HG02798 (cell line): Measurements from ENCODE around the gene HSF2BP.
"Not testable (repeated sequence)": the region's sequence is repeated elsewhere in the genome, so short reads cannot be mapped to it uniquely, and the experiment has no call there.

ENCODE experiments used
- ATAC-seq: cut with Tn5 transposase; IDR thresholded peaks from one replicate; pipeline ENCODE4 v1.9.1; 2021; ENCODE audit warnings: mild to moderate bottlenecking; ENCODE audit not compliant: unreplicated experiment, poor library complexity

HSF2BP gene

DNA sequence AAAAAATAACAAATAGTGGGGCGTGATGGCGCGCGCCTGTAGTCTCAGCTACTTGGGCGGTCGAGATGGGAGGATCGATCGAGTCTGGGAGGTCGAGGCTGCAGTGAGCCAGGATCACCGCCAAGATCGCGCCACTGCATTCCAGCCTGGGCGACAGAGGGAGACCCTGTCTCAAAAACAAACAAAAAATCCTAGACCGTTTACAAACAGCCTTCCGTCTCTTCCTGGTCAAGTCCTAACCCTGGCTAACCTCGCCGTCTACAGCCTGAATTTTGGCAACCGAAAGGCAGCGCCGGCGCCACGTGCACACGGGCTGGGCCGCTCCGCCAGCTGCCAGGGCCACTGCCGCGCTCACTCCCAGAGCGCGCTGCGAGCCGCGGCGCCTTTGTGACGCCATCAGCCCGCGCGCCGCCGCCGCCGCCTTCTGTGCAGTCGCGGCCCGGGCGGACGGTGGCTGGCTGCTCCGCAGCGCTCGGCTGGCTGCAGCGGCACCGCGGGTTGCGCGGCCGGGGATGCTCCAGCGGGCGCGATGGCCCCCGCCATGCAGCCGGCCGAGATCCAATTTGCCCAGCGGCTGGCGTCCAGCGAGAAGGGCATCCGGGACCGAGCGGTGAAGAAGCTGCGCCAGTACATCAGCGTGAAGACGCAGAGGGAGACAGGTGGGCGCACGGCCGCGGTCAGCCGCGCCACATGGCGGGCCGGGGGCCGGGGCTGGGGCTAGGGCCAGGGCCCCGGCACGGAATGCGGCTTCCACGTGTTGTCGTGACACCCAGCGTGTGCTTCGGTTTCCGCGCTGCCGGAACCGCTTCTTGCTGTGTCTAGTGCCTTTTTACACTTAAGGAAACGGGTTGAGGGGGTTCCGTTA, at the start of gene HSF2BP, which contains the start of gene RRP1B:
Gene HSF2BP, minus strand, starts transcription at position 353 of the 865 bp plus-strand sequence. CDS start 1,392 bp downstream, outside the sequence.
Gene RRP1B, plus strand, starts transcription at position 425 of the 865 bp plus-strand sequence. Its CDS starts 105 bp downstream, at position 530.
- ATAC-seq = peak; percentile 86

DNA sequence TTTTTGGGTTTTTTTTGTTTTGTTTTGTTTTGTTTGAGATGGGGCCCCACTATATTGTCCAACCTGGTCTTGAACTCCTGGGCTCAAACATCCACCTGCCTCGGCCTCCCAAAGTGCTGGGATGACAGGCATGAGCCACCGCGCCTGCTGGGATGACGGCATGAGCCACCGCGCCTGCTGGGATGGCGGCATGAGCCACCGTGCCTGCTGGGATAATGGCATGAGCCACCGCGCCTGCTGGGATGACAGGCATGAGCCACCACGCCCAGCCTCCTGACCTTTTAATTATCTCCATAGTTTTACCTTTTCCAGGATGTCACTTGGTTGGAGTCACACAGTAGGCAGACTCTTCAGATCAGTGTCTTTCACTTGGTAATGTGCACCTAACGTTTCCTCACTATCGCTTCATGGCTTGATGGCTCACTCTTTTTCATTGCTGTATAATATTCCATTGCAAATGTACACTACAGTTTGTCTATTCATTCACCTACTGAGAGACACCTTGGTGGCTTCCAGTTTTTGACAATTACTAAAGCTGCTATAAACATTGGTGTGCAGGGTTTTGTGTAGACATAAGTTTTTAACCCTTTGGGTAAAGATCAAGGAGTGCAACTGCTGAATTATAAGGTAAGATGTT, 49.6 kb upstream of the HSF2BP start:
- no peak for ATAC-seq

DNA sequence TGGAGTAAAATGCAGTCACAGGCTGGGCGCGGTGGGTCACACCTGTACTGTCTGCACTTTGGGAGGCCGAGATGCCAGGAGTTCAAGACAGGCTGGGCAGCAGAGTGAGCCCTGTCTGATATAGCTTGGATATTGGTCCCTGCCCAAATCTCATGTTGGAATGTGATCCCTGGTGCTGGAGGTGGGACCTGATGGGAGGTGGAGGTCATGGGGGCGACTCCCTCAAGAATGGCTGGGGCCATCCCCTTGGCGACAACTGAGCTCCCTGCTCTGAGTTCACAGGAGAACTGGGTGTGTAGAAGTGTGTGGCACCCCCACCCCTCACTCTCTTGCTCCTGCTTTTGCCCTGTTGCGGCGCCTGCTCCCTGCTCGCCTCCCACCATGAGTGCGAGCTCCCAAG, 48.2 kb upstream of the HSF2BP start:
- no peak for ATAC-seq

DNA sequence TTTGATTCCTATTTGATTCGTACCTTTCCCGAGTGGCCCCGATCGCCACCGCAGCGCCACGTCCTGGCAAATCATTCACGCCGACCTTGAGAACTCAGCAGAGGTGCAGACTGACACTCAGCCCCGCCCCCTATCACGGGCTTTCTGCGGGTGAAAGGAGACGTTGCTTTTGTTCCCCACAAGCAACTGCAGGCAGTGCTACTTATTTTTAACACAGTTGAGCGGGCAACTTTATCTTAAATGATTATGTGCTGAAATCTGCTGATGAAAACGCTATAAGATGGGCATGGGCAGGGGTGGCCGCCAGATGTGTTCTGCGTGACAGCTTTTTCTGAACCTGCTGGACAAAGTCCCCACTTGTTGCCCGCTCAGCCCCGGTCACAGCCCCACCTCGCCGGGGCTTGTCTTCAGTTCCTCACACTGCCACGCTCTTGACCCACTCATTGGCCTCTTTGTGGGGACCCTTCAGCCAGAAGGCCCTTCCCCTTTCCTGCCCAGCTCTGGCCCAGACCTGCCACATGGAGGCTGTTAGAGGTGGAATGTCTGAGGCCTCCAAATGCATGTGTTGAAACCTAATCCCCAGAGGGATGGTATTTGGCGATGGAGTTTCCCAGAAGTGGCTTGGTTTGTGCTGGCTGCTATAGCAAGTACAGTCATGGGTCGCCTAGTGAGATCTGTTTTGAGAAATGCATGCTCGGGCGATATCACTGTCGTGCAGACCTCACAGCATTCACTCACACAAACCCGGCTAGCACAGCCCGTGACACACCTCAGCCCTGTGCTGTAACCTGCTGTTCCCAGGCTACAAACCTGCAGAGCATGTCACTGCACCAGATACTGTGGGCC, 44.0 kb upstream of the HSF2BP start:
- no peak for ATAC-seq

DNA sequence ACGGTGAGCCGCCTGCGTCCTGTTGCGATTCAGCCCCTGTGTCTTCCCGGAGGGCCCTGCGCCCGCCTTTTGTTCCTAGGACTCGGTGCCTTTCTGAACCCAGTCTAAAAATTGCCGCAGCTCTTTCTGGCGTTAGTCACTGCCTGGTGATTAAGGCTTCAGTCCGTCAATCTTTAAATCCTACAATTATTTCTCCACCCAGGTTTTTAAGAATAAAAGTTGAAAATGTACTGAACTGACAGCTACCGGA, 43.4 kb upstream of the HSF2BP start:
- ATAC-seq = no peak

DNA sequence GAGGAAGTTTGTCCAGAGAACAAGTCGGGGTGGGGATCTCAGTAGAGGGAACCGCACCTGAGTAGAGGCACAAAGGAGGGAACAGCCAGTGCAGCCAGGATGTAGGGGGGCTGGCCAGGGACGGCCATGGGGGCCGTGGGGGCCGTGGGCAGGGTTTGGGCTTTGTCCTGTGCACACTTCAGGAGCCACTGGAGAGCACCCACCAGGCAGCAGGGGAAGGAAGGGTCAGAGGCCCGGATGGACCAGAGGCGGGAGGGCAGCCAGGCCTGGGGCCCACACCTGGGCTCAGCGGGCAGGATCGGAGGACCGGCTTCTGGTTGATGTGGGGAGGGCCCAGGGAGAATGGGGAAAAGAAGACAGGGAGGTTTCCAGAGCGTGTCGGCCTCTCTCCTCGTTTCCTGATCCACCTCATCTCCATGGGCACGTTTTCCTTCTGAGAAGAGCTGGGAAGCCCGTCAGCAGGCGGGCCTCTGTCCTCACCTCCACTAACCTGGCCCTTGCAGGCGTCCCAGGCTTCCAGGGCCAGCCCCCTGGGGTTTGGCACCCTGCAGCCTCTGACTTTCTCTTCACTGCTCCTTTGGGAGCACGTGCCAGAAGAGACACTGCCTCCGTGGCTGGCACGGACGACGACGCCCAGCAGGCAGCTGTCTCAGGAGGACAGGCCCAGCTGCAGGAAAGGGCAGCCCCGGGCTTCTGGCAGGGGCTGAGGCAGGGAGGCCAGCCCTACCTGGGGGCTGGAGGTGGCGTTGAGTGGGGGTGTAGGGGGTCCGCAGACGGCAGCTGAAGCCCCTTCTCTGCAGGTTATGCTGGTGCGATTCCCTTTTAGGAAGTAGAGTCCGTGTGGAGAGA, 42.9 kb upstream of the HSF2BP start:
- no peak for ATAC-seq

DNA sequence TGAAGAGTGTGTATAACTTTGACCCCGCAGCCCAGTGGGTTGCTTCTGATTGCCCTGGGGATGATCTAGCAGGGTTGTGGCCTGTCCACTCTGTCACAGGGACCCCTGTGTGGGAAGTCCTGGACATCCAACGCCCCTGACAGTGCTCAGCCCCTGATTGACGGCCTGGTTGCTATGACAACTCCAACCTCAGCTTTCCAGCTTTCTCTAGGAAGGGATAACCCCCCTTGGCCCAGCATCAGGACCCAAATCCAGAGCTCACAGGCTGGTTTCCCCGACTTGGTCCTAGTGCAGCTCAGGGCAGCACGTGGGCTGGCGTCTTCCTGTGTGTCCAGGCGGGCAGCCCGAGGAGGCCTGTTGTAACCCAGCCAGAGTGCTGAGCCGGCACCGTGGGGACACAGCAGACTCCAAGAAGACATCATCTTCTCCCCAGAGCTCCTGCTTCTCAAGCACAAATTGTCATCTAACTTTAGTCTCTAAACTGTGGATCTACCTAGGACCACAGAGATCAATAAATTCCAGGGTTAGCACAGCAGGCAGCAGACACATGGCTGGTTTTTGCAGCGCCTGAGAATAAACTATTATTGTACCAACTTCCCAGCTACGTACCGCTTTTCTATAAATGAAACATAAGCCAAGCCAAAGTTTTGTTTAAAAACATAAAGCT, 40.8 kb upstream of the HSF2BP start:
- ATAC-seq = no peak

DNA sequence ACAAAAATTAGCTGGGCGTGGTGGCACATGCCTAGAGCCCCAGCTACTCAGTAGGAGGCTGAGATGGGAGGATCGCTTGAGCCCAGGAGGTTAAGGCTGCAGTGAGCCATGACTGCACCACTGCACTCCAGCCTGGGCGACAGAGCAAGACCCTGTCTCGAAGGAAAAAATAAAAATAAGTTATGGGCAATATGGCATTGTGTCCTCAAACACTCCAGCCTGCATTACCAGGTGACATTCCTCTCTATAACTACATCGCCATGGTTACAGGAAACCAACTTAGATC, 40.1 kb upstream of the HSF2BP start:
- not testable (repeated sequence) for ATAC-seq

DNA sequence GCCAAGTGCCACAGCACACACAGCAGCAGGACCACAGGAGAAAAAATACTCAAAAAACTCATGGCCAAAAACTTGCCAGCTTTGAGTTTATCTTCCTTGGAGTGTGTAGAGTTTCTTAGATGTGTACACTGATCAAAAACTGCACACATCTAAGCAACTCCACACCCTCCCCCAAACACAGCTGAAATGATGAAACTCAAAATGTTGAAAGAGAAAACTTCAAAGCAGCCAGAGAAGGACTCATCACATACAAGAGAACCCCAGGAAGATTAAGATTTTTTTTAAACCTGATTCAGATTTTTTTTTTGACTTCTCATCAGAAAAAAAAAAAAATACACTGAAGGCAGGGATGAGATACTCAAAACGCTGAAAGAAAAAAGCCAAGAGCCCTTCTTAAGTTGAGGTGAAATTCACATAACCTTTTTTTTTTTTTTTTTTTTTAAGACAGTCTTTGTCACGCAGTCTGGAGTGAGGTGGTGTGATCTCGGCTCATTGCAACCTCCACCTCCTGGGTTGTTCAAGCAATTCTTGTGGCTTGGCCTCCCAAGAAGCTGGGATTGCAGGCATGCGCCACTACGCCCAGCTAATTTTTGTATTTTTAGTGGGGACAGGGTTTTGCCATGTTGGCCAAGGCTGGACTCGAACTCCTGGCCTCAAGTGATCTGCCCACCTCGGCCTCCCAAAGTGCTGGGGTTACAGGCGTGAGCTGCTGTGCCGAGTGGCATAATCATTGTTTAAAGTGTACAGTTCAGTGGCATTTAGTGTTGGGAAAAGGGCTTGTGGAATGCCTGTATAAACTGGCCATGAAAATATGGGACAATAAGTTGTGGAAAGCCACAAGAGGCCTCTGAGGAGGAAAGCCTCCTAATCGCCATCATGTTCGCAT, 38.7 kb upstream of the HSF2BP start:
- ATAC-seq = no peak

DNA sequence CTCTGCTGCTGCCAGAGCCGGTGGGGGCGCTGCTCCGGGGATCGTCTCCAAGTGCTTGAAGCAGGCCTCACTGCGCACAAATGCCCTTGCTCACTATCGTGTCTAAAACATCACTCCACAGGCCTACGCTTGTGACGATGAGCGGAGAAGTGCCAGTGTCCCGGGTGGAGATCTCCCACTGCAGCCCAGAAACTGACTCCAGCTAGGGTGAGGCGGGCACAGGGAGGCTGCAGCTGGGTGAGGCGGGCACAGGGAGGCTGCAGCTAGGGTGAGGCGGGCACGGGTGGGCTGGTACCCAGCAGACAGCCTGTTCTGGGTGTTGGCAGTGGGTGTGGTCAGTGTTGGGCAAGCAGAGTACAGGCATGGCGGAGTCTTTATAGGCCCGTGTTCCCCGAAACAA, 36.9 kb upstream of the HSF2BP start:
- ATAC-seq = no peak

DNA sequence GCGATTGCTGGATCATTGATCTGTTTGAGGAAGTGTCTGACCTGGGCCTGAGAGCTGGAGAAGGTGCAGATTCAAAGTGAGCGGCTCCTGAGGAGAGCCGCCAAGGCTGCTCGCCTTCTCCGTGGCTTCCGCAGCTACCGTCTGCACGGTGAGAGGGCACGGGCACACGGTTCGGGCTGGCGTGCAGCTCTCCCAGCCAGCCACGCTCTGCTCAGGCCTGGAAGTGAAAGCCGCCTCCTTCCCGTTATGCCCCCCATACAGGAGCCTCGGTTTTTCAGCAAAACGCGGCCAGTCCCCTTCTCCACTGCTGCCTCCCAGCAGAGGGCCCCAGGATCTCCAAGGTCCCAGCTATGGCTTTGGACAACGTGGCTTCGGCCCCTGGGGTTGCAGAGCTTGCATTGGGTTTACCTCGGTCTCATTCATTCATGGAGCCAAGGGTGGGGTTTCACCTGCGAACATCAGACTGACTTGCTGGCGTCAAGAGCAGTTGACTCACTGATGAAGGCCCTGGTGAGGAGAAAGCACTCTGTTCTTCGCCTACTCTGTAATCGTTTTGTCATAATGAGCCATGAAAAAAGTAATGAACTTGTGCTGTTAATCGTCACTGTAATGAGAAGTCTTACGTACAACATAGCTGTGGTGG, 35.3 kb upstream of the HSF2BP start:
- no peak for ATAC-seq

DNA sequence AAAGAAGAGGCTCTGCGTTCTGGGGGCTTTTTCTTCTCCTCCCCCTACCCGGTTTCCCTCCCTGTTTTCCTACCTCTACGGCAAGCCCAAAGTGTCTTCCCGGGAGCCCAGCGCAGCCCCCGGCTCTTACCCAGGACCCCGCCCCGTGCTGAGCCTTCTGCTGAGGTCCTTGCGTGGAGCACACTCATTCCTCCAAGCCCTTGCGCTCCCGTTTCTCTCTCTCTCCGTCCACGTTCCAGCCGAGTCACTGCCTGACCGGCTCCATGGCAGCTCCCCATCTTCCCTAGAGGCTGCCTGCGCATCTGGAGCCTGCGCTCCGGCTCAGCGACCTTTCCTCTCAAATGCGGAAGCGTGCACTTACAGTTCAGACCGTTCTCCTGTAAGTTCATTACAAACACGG, 34.7 kb upstream of the HSF2BP start:
- no peak for ATAC-seq

DNA sequence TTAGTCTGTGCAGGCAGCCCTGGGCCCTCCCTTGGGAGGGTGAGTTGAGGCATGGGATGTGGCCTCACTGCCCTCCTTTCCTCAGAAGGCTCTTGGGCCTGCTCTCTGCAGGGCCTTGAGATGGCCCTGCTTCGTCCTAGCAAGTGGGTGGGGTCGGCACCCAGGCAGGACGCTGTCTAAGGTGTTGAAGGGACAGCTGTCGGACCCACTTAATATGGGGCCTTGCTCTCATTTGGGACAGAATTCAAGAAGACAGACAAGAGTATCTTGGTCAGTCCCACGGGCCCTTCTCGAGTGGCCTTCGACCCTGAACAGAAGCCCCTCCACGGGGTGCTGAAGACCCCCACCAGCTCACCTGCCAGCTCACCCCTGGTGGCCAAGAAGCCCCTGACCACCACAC, 33.7 kb upstream of the HSF2BP start:
- no peak for ATAC-seq

DNA sequence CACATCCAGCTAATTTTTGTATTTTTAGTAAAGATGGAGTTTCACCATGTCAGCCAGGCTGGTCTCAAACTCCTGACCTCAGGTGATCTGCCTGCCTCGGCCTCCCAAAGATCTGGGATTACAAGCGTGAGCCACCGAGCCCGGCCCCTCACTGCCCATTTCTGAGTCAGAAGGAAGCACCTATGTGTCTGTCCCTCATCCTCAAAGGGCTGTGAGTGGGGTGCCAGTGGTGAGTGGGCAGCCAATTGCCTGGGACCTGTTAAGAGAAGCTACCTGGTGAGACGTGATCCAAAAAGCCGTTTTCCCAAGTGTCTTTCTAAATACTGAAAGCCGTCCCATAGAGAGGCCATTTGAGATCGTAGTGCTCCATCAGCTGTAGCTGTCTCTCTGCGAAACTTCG, 32.5 kb upstream of the HSF2BP start:
- no peak for ATAC-seq

DNA sequence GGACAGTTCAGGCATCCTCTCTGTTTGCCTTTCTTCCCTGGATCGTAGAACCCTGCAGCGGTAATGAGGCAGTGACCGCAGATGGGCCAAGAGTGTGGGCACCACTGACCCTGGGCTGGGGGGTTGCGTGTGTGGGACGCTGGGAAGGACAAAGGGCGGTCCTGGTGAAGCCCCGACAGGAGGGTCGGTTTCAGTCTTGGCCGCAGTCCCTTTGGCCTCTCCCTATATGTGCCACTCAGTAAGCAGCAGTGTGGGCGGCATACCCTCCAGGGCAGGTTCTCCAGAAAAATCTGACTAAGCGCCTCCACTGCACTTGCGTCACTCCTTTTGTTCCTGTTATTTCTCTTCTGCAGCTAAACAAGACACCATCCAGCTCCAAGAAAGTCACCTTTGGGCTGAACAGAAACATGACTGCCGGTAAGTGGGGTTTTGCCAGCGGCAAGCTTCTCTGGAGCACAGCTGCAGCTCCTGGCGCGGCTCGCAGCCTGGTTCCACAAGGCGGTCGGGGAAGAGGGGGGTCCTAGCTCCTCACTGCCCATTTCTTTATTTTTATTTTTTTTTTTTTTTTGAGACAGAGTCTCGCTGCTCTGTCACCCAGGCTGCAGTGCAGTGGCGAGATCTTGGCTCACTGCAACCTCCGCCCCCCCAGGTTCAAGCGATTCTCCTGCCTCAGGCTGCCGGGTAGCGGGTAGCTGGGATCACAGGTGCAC, 32.0 kb upstream of the HSF2BP start:
- no peak for ATAC-seq

DNA sequence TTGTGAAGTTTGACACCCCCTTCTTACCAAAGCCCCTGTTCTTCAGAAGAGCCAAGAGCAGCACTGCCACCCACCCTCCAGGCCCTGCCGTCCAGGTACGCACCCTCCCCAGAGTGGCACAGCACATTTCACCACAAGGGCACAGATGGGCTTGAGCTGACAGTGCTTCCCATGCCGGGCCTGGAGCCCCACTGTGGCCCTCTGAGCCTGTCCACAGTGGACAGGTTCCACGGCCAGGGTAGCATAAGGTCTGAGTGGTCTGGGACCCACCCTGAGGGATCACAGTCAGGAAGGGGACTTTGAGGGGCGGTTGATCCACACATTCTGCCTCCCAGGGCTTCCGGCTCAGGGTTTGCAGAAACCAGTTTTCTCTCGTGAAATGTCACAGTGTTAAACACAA, 31.1 kb upstream of the HSF2BP start:
- ATAC-seq = no peak

DNA sequence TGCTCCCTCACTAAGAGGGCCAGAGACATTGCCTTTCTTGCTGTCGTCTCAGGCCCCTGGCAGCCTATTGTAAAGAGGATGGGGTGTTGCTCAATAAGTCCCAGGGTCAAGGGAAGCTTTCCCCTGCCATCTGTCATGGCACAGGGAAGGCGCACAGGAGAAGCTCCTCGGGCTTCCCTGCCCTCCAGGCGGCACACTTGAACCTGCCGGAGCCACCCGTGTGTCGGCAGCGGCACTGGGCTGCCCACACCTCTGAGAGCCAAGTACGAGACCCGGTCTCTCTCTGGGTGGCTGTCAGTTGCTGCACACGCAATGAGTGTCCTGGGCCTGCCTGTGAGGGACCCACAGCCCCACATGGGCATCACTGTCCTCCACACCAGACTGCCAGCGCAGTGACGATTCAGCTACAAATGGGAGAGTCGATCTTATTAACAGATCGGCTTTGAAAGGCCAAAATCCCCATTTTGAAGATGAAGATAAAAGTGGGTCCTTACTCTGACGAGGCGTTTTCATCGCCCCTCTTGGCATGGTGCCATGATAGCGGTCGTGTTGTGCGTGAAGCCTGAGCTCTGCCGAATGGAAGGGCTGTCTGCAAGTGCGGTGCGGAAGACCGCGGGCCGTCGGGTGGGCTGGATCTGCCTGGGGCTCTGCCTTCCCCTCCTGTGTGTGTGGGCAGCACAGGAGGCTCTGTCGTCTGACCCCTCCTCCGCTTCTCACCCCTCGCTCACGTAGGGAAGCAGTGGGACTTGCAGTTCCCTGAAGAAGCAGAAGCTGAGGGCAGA, 30.5 kb upstream of the HSF2BP start:
- no peak for ATAC-seq
